HepG2 (cell line): Measurements from ENCODE around the gene RARA. TPM values are rescaled to one million over a fixed set of nuclear protein-coding genes. Genes with fewer than 3 reads are reported as not detected.

Source experiments
- ATAC-seq: fragments of 200-7000 bp; cut with Tn5 transposase; 3 replicates; pipeline ENCODE4 v1.9.1; 2020; ENCODE audit warnings: mild to moderate bottlenecking, moderate library complexity
- BruUV-seq: library from RNA; stranded (reverse); fragments of 400-500 nt; replicated peaks from 2 replicates; lab custom pipeline; 2021; lab: Mats Ljungman, UMichigan
- CTCF ChIA-PET: fragments of 300-600 bp; formaldehyde crosslinking; extraction: SDS; loops from one replicate; lab custom pipeline; 2021; ENCODE audit warnings: low total read pairs, inconsistent platforms, low intra/inter-chr PET ratio; lab: Yijun Ruan, JAX
- POLR2A ChIA-PET: fragments of 350-600 bp; sonication (Branson Sonifier 250); formaldehyde crosslinking; loops from one replicate; lab custom pipeline; 2020; ENCODE audit warnings: antibody characterized with exemption, inconsistent platforms; lab: Yijun Ruan, JAX
- DNase-seq: peaks from one replicate; pipeline ENCODE4 v3.0.0-alpha.2; 2015; ENCODE audit warnings: low spot score
- FAIRE-seq: peaks from 3 replicates; lab custom pipeline; 2011; peaks lifted over from hg19 to GRCh38; lab: Jason Lieb, UNC
- H2AFZ ChIP-seq: one replicate; pipeline ENCODE4 v1.6.1; 2011; ENCODE audit warnings: low read length, inconsistent platforms
- H3K27ac ChIP-seq: fragments of 300-600 bp; 3 replicates; pipeline ENCODE4 v1.8.0; 2011; ENCODE audit warnings: mixed run types, mild to moderate bottlenecking, mixed read lengths, low read length, inconsistent platforms; ENCODE audit not compliant: insufficient read depth; ENCODE audit errors: extremely low read length
- H3K27me3 ChIP-seq, 2 experiments: fragments of 200-600 bp in 1 of 2; 2 replicates in 1 of 2; 3 replicates in 1 of 2; pipeline versions ENCODE4 v1.6.0 to v1.8.0; 2011; ENCODE audit warnings: low read length in 2 of 2, mild to moderate bottlenecking in 2 of 2, moderate library complexity in 2 of 2, inconsistent platforms in 1 of 2; ENCODE audit not compliant: insufficient read depth in 2 of 2, control insufficient read depth in 1 of 2
- H3K36me3 ChIP-seq, 2 experiments: fragments of 200-600 bp in 1 of 2; replicated peaks in 1 of 2; 2 replicates in 1 of 2; 3 replicates in 1 of 2; pipeline versions ENCODE4 v1.5.1 to v1.8.0; 2011; ENCODE audit warnings: low read length in 2 of 2, inconsistent platforms in 1 of 2; ENCODE audit not compliant: insufficient read depth in 2 of 2, control insufficient read depth in 1 of 2
- H3K4me1 ChIP-seq: 2 replicates; pipeline ENCODE4 v1.5.1; 2012; ENCODE audit warnings: low read length, inconsistent platforms; ENCODE audit not compliant: insufficient read depth
- H3K4me2 ChIP-seq: 2 replicates; pipeline ENCODE4 v1.6.0; 2011; ENCODE audit warnings: low read depth, low read length, inconsistent platforms
- H3K4me3 ChIP-seq, 3 experiments: fragments of 200-600 bp in 1 of 3; sonication (generic), shearing (Covaris generic) in 1 of 3; replicated peaks in 1 of 3; 2 replicates each; pipeline ENCODE4 v1.5.1; 2011 to 2016; ENCODE audit warnings: low read length in 3 of 3, inconsistent platforms in 2 of 3, low read depth in 2 of 3, mild to moderate bottlenecking in 2 of 3, control low read depth in 1 of 3, mixed read lengths in 1 of 3; ENCODE audit not compliant: insufficient read depth in 1 of 3
- H3K79me2 ChIP-seq: one replicate; pipeline ENCODE4 v1.6.1; 2011; ENCODE audit warnings: low read length, inconsistent platforms; ENCODE audit not compliant: insufficient read depth
- H3K9ac ChIP-seq: 2 replicates; pipeline ENCODE4 v1.6.0; 2011; ENCODE audit warnings: mild to moderate bottlenecking, low read depth, low read length, inconsistent platforms; ENCODE audit not compliant: insufficient read depth
- H3K9me3 ChIP-seq: 2 replicates; pipeline ENCODE4 v1.5.1; 2012; ENCODE audit warnings: mild to moderate bottlenecking, low read length
- H4K20me1 ChIP-seq: 2 replicates; pipeline ENCODE4 v1.6.0; 2011; ENCODE audit warnings: inconsistent platforms, mild to moderate bottlenecking, low read length, moderate library complexity; ENCODE audit not compliant: insufficient read depth
- BCLAF1 ChIP-seq: fragments of 450-650 bp; IDR thresholded peaks from 2 replicates; pipeline ENCODE4 v1.6.1; 2017; ENCODE audit warnings: mild to moderate bottlenecking
- EZH2 ChIP-seq: conservative IDR thresholded peaks from 2 replicates; pipeline ENCODE4 v1.6.1; 2012; ENCODE audit warnings: mild to moderate bottlenecking, low read depth, low read length, moderate library complexity
- HNRNPL ChIP-seq: fragments of 200-400 bp; formaldehyde crosslinking; IDR thresholded peaks from 2 replicates; pipeline ENCODE4 v1.6.1; 2017; ENCODE audit warnings: mild to moderate bottlenecking, low read depth, low read length
- NFYC ChIP-seq: IDR thresholded peaks from 2 replicates; pipeline ENCODE4 v1.6.1; 2016; ENCODE audit warnings: missing genetic modification reagents, missing compliant biosample characterization
- NR2F6 ChIP-seq, 2 experiments: IDR thresholded peaks; 2 replicates each; pipeline ENCODE4 v1.6.1; 2016; ENCODE audit warnings: antibody characterized with exemption in 1 of 2, mild to moderate bottlenecking in 1 of 2
- USF2 ChIP-seq, 2 experiments: sonication (generic) in 1 of 2; formaldehyde crosslinking in 1 of 2; IDR thresholded peaks; 2 replicates each; pipeline versions ENCODE4 v1.5.1 to v1.6.1; 2011 to 2020; ENCODE audit warnings: borderline replicate concordance in 1 of 2, low read depth in 1 of 2, low read length in 1 of 2, mild to moderate bottlenecking in 1 of 2, missing genetic modification reagents in 1 of 2, moderate library complexity in 1 of 2
- ZKSCAN1 ChIP-seq: fragments of 150-350 bp; IDR thresholded peaks from 2 replicates; pipeline ENCODE4 v1.6.1; 2014; ENCODE audit warnings: low read length
- ZNF280B ChIP-seq: sonication (generic); formaldehyde crosslinking; IDR thresholded peaks from 2 replicates; pipeline ENCODE4 v1.5.0; 2020; ENCODE audit warnings: missing genetic modification reagents, mild to moderate bottlenecking, borderline replicate concordance
- WGBS: methylation state at CpG from one replicate; pipeline ENCODE4 v1.1.6; 2017; ENCODE audit warnings: low lambda C conversion rate; 5-methylcytosine and 5-hydroxymethylcytosine counted together
- in situ Hi-C: cut with HindIII; loops from 2 replicates; pipeline ENCODE4 v1.10.0; 2017; ENCODE audit warnings: low pct_unique_long_range_greater_than_20kb; ENCODE audit not compliant: extremely low pct_ligation_motif_present
- intact Hi-C: fragments of 100-400 bp; cut with micrococcal nuclease; formaldehyde crosslinking; loops from one replicate; pipeline ENCODE4 v1.10.0; 2022; ENCODE audit not compliant: unreplicated experiment
- polyA plus RNA-seq, 8 experiments: library from polyadenylated mRNA; depleted of rRNA in 3 of 8; stranded (reverse) in 7 of 8; unstranded in 1 of 8; fragments of >200 nt; fragmentation: Illumina TruSeq in 4 of 8; extraction: Trizol in 4 of 8; gene quantifications; 2 replicates each; pipeline versions ENCODE4 v1.2.1 to v1.2.3, GENCODE V29; 2011 to 2016; ENCODE audit warnings: low read depth in 4 of 8, missing spikeins in 1 of 8, mixed read lengths in 1 of 8; ENCODE audit not compliant: insufficient read depth in 1 of 8
- total RNA-seq, 5 experiments: library from RNA; depleted of rRNA; stranded (reverse); fragments of >200 nt; fragmentation: Illumina TruSeq; extraction: Trizol; gene quantifications; 2 replicates each; pipeline ENCODE4 v1.2.3, GENCODE V29; 2016; ENCODE audit warnings: low read depth in 1 of 5

Gene RARA
- total and polyA plus RNA-seq, 2 of the 13 experiments (the other 11 are each of a cell fraction or from before 2014, with no cell fraction given): 6.4 to 8.6 TPM

GRCh38 chr17:40346765-40347158, 37.8 kb downstream of the RARA start:
- DNase-seq (no peak), ATAC-seq (no peak), FAIRE-seq (no peak)
- in situ Hi-C loops (no loop called here), intact Hi-C loops (no loop called here)
- WGBS: 100% methylated on average over 1 of the region's 1 CpG
- no peak overlapping the region for H2AFZ ChIP-seq
- H4K20me1 ChIP-seq: peaks cover 10% of the 10 kb centered on the region; the same call in 1 of the 2 replicates
- BruUV-seq: no TSS peak
- ChIA-PET CTCF (no interaction called here), POLR2A (interaction anchor here (3.9 to 6.6 kb wide), 3 partner anchors 7 to 39 kb away, joined by 34 to 48 read pairs (median 35); partner anchors contain the start of gene RARA)
- H3K4me1 ChIP-seq: peaks cover 69% of the 10 kb centered on the region
- peaks cover 19 to 28% of the 10 kb centered on the region in 2 experiments for H3K36me3 ChIP-seq
- peak overlapping the region; percentile 6; the same call in 1 of the 2 replicates for H3K9ac ChIP-seq
- peak overlapping the region; percentile 94 for H3K4me2 ChIP-seq
- TF ChIP-seq EZH2 (no peak), NR2F6 (IDR thresholded peaks at IDR 0.05) (no peak), NR2F6 (CRISPR knock-in tag; IDR thresholded peaks at IDR 0.05) (no peak), ZNF280B (CRISPR knock-in tag) (0 out of 2 replicates have a peak, but pooled peaks have one; percentile 42), ZKSCAN1 (0 out of 2 replicates have a peak, but pooled peaks have one; percentile 47), HNRNPL (0 out of 2 replicates have a peak, but pooled peaks have one; percentile 33), NFYC (CRISPR knock-in tag) (no peak), USF2 (IDR thresholded peaks at IDR 0.05; ENCODE audit: low read depth, low read length) (no peak), USF2 (CRISPR knock-in tag; IDR thresholded peaks at IDR 0.05; ENCODE audit: borderline replicate concordance) (no peak), BCLAF1 (no peak)
- peaks cover 35% of the 10 kb centered on the region for H3K79me2 ChIP-seq
- H3K27me3 ChIP-seq: no peaks in the 10 kb centered on the region
- H3K4me3 ChIP-seq: no peak overlapping the region
- no peaks in the 10 kb centered on the region for H3K9me3 ChIP-seq
- H3K27ac ChIP-seq: peak overlapping the region; percentile 81
